GM21717 (cell line): ENCODE measurements around the gene RSL1D1.
"Not testable (repeated sequence)": the region's sequence is repeated elsewhere in the genome, so short reads cannot be mapped to it uniquely, and the experiment has no call there.

Experiments used
- ATAC-seq: cut with Tn5 transposase; IDR thresholded peaks from one replicate; pipeline ENCODE4 v1.9.1; 2021; ENCODE audit warnings: mild to moderate bottlenecking, moderate library complexity; ENCODE audit not compliant: unreplicated experiment

RSL1D1 gene

GRCh38 chr16:11799509-11800381 lies 51.6 kb downstream of the RSL1D1 start:
- ATAC-seq: no peak

- no peak for ATAC-seq
Measured at GRCh38 chr16:11799017-11799381, 52.3 kb downstream of the RSL1D1 start.

- peak; percentile 12 for ATAC-seq
Measured at GRCh38 chr16:11797957-11798299, 53.4 kb downstream of the RSL1D1 start.

- peak; percentile 83 for ATAC-seq
Measured at GRCh38 chr16:11797166-11797956, 54.0 kb downstream of the RSL1D1 start, which contains the start of gene ZC3H7A. ZC3H7A (minus strand) TSS chr16:11797258; CDS start chr16:11782354, 14,904 bp downstream.

- ATAC-seq: peak; percentile 2
Measured at GRCh38 chr16:11796227-11797165, 54.8 kb downstream of the RSL1D1 start.

GRCh38 chr16:11795887-11796226 lies 55.5 kb downstream of the RSL1D1 start:
- ATAC-seq: no peak

GRCh38 chr16:11794996-11795886 lies 56.1 kb downstream of the RSL1D1 start:
- ATAC-seq: no peak

GRCh38 chr16:11794447-11794846 lies 56.9 kb downstream of the RSL1D1 start:
- no peak for ATAC-seq

- ATAC-seq: no peak
Measured at GRCh38 chr16:11793840-11794239, 57.5 kb downstream of the RSL1D1 start.

- no peak for ATAC-seq
Measured at GRCh38 chr16:11792410-11793241, 58.7 kb downstream of the RSL1D1 start.

GRCh38 chr16:11791144-11791828 lies 60.1 kb downstream of the RSL1D1 start:
- ATAC-seq: no peak

GRCh38 chr16:11788914-11789313 lies 62.4 kb downstream of the RSL1D1 start:
- ATAC-seq: no peak

GRCh38 chr16:11784980-11785599 lies 66.3 kb downstream of the RSL1D1 start:
- not testable (repeated sequence) for ATAC-seq

GRCh38 chr16:11784381-11784780 lies 67.0 kb downstream of the RSL1D1 start:
- ATAC-seq: not testable (repeated sequence)

- ATAC-seq: no peak
Measured at GRCh38 chr16:11784038-11784369, 67.3 kb downstream of the RSL1D1 start.
